Mammary epithelial cell (primary cell): Measurements from ENCODE around the gene NR2F2.

Source experiments
- EZH2 ChIP-seq: IDR thresholded peaks from 2 replicates; pipeline ENCODE4 v1.6.1; 2012; ENCODE audit warnings: low read length, inconsistent platforms, borderline replicate concordance
- TF ChIP-seq, protein P1 (sequence below), 2 donors: IDR thresholded peaks in 1 of 2; conservative IDR thresholded peaks in 1 of 2; 2 replicates each; pipeline ENCODE4 v1.5.1; 2011 to 2012; ENCODE audit warnings: inconsistent platforms in 2 of 2, low read length in 2 of 2, mild to moderate bottlenecking in 2 of 2, control low read depth in 1 of 2, low read depth in 1 of 2; ENCODE audit not compliant: insufficient read depth in 1 of 2; ENCODE audit errors: extremely low read depth in 1 of 2

- TF ChIP-seq, protein P1, sequence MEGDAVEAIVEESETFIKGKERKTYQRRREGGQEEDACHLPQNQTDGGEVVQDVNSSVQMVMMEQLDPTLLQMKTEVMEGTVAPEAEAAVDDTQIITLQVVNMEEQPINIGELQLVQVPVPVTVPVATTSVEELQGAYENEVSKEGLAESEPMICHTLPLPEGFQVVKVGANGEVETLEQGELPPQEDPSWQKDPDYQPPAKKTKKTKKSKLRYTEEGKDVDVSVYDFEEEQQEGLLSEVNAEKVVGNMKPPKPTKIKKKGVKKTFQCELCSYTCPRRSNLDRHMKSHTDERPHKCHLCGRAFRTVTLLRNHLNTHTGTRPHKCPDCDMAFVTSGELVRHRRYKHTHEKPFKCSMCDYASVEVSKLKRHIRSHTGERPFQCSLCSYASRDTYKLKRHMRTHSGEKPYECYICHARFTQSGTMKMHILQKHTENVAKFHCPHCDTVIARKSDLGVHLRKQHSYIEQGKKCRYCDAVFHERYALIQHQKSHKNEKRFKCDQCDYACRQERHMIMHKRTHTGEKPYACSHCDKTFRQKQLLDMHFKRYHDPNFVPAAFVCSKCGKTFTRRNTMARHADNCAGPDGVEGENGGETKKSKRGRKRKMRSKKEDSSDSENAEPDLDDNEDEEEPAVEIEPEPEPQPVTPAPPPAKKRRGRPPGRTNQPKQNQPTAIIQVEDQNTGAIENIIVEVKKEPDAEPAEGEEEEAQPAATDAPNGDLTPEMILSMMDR (conservative IDR thresholded peaks at IDR 0.05 in 1 of 2, IDR thresholded peaks at IDR 0.05 in 1 of 2; ENCODE audit: extremely low read depth in 1 of 2, insufficient read depth in 1 of 2, low read depth in 1 of 2, low read length in 2 of 2): no peak
- no peak for TF ChIP-seq EZH2
Observed at GRCh38 chr15:96363707-96364106, 33.2 kb downstream of the NR2F2 start.
